HG03097 (cell line): ENCODE data around the gene STX18.
"Not testable (repeated sequence)": the region's sequence is repeated elsewhere in the genome, so short reads cannot be mapped to it uniquely, and the experiment has no call there.

Experiments
- ATAC-seq: cut with Tn5 transposase; IDR thresholded peaks from one replicate; pipeline ENCODE4 v1.9.1; 2021; ENCODE audit not compliant: unreplicated experiment, low FRiP score

STX18 gene

DNA sequence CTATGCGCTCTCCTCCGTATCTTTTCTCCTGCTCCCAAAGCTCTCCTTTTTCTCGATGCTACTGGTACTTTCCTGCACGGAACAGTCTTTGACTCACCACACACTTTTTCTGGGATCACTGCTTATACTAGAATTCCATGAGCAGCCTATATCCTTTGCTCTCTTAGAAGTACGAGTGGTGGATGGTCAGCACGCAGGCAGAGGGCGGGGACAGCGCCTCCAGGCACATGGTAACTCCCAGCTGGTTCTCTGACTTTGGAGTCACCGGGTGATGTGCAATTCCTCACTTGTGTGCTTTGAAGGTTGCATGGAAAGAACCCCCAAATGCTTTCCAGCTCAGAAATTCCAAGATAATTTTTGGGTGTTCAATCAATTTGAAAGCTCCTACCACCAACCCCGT, 56.0 kb downstream of the STX18 start:
- no peak for ATAC-seq

DNA sequence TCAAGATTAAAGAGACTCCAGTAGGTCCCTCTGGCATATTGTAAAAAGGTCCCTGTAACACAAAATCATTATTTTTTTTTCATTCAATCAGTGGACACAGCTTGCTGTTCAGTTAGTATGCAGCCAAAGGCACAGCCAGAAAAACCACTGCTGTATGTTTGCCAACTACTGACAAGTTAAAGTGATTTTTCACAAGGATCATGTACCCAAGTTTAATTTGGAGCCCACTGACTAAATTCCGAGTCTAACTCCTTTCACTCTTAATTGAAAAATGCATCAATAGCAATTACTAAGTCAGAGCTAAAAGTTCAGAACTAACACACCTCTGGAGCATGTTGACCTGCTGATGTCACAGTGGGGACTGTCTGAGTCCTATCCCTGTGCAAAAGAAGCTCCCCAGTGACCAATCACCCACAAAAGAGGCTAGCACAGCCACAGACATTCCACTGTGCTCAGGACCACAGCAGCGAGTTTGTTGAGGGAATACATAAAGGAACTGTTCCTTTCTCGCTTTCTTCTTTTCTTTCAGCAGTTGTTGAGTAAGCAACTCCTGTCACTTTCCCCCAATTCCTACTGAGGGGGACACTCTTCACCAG, 60.4 kb downstream of the STX18 start:
- no peak for ATAC-seq

DNA sequence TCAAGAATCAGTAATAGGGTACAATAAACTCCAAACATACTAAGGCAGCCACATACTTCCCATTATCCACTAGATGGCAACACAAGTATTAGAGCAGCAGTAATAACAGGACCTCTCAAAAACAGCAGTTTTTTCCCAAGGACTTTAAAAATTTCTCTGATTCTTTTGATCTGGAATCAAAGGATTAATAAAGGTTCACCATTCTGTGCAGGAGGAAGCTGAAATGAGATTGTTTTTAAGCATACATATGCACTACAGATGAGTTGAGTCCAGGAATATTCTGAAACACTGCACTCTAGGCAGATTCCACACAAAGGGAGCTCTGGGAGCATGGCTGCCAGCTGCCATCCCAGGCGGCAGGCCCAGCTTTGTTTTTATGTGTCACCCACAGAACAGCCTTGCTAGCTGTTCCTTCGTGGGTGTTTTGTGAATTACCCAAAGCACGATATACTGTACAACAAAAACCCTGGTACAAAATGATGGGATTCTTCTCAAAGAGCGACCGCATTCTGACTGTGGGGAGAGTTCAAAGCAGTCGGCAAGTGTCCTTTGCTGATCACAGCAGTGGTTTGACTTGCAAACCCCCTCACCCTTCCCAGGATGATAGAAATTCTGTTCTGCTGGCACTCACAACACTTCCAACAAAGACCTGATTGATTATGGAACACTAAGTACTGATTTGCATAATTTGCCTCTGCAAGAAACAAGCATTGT, 61.0 kb downstream of the STX18 start:
- ATAC-seq, result no peak

DNA sequence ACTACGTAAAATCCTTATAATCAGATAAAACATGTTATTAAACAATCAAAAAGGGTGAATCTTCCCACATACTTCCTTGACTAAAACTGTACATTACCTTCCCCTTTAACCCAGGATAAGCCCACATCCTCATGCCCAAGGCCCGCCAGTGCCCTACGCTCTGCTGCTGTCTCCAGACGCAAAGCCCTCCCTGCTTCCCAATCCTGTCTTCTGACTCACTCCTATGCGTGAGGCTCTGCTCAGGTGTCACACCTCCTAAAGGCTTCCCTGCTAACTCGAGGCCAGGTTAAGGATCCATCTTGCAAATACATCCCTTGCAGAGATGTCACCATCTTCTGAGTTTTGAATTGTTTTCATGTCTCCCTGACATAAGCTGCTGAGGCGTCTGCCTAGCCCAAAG, 61.6 kb downstream of the STX18 start:
- no peak for ATAC-seq

DNA sequence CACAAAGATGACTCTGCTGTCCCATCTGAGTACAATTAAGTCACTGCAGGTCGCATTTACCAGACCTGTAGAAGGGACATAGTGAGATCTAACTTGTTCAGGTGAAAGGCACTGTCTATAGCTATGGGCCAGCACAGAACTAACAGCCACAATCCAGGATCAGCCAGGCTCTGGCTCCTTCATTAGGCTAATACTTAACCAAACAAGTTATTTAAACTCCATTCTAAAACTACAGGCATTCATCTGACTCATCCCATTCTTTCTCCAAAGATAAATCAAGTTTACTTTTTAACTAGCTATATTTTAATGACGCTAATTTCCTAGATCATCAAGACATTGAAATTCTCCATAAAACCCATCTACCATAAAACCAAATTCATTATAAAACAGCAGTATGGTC, 62.5 kb downstream of the STX18 start:
- no peak for ATAC-seq

DNA sequence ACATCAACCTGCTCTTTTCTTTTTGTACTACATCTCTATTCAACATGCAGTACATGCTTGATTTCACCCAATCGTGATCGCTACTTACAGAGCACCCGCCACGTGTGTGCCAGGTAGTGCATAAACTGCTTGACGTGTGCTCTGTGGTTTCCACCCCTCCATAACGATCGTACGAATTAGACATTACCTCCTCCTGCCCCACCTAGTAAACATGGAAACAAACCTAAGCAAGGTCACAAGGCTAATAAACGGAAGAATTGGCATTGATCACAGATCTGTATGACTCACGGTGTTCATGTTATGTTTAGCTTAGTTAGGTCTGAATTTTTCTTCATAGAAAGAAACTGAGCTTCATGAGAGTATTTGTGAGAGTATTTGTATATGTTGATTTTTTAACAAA, 64.1 kb downstream of the STX18 start:
- ATAC-seq, result no peak

DNA sequence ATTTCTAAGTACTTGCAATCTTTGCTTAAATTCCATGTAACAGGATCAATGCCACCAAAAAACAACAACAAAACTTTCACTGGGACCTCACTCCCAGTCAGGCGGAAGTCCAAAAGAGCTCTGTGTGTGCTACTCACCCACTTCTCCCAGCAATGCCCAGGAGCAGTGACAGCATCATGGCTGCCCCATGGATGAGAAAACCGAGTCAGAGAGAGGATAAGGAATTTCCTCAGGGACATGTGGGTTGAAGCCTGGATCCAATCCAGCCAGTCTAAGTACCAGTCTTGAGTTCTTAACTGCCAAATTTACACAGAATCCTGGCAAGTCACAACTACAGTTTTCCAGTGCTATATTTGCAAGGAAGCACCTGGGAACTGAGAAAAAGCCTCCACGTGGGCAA, 64.5 kb downstream of the STX18 start:
- no peak for ATAC-seq

DNA sequence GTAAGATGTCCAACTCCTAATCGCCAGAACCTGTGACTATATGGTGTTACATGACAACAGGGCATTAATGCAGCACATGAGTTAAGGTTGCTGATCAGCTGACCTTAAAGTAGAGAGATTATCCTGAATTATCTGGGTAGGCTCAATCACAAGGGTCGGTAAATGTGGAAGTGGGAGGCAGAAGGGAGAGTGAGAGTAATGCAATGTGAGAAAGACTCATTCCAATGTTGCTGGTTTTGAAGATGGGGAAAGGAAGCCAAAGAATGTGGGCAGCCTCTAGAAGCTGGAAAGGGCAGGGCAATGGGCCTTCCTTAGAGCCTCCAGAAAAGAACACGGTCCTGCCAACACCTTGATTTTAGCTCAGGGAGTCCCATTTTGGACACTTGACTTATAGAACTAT, 67.4 kb downstream of the STX18 start:
- no peak for ATAC-seq

DNA sequence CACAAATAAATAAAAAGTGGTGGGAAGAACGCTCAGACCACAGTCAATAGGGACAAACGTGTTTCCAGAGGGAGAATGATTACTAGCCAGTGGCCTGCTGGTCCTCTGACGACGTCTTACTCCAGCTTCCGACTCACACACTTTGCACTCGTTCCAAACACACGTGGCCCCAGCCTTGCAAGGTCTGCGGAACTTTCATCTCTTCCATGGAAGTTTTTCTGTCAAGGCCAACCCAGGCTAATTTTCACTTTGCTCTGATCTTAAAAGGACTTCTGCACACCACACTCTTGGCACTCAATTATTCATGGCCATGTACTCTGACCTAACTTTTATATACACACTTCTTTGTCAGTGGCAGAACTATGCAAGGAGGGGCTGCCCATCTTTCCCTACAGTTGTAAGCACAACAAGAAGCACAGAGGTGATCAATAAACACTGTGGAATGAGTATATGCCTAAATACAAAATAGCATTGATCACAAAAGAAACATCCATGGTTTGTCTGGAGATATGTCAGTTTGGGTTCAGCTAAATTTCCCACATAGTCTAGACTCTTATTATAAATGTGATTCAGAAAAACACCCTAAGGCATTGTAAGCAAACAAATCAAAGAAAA, 69.4 kb downstream of the STX18 start:
- no peak for ATAC-seq

DNA sequence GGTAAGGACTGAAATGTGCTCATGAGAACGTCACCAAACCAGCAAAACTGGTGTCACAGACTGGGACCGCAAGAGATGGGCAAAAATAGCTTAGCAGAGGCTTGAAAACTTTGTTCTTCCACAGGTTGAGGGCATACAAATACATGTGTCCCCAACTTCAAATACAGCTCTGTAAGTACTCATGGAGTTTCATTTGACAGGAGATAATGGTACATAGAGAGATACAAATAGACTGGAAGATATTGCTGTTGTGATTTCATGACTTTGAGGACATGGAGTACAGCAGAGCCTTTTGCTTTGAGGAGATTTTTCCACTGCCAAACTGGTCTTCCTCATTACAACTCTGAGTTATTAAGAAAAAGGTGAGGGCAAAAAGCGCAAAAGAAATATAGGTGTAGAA, 70.7 kb downstream of the STX18 start:
- ATAC-seq, result no peak

DNA sequence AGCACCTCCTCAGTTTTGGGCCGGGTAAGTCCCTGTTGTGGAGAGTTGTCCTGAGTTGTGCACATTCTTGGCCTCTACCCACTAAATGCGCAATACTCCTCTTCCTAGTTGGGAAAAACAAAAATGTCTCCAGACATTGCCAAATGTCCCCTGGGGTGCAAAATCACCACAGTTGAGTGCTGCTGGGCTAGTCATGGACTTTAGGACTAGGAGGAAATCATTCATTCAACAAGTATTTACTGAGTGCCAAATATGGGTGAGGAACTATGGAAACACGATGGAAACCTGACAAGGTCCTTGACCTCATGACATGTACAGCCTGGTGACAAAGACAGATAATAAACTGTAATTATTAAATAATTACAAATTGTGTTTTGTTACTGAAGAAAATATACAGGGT, 71.6 kb downstream of the STX18 start:
- ATAC-seq, result no peak

DNA sequence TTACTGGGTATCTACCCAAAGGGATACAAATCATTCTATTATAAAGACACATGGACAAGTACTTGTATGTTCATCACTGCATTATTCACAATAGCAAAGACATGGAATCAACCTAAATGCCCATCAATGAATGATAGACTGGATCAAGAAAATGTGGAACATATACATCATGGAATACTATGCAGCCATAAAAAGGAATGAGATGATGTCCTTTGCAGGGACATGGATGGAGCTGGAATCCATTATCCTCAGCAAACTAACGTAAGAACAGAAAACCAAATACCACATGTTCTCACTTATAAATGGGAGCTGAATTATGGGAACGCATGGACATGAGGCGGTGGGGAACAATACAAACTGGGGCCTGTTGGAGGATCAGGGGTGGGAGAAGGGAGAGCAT, 76.6 kb downstream of the STX18 start:
- ATAC-seq, result not testable (repeated sequence)

DNA sequence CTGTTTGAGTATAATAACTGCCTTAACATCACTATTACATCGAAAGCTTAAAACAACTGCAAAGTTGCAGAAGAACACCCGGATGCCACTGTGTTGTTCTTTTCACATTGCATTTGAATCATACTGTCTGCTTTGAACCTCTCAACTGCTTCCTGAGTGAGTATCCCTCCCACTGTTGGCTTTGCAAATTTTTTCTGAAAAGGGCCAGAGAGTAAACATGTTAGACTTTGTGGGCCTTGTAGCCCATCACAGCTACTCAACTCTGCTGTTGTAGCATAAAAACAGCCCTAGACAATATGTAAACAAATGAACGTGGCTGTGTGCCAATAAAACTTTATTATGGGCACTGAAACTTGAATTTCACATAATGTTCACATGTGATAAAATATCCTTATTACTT, 78.9 kb downstream of the STX18 start:
- ATAC-seq, result no peak

DNA sequence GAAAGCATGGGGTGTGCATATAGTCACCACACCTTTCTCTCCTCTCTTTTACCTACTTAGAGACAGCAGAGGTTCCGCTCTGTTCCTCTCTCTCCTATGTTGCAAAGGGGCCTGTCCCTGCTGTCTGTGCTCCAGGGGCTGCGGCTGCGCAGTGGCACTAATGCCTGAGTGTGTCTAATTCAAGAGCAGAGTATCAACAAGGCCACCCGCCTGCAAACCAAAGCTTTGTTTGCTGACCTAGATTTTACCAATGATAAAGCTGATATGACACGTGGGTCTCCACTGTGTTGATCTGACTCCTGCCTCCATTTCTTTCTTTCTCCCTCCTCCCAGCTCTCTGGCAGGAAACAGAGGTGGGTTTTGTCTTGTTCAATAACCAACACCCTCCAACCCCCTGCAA, 80.0 kb downstream of the STX18 start:
- ATAC-seq, result no peak

DNA sequence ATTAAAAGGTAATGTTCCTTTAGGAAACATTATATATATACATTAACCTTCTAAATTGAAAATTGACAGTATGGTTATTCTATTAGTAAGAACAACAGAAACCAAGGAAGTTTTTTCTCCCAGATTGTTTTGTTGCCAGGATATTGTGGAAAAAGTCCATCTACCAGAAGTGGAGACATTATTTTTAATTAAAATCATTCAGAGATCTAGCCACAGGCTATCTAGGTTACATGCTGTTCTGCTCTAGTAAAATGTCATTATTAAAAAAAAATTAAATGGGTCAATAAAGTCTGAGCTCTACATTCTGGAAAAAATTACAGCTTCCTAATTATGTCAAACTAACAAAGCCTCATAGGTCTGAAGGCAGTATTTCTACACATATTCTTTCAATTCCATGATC, 80.7 kb downstream of the STX18 start:
- ATAC-seq, result no peak

DNA sequence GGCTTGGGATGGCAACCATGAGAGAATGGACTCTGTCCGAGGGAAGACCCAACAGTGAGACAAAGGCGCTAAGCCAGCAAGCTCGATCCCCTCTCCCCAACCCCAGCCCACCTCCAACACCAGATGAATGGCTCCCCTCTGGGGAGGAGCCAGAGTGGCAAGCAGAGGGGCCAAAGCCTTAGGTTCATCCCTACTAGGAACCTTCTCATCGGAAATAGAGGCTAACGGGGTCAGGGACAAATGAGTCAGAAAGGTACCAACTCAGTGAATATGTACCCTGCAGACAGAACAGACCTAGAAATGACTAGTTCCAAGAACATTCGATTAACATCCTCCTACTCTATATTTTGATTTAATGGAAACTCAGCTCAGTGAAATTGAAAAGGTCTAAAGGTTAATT, 81.1 kb downstream of the STX18 start:
- ATAC-seq, result no peak

DNA sequence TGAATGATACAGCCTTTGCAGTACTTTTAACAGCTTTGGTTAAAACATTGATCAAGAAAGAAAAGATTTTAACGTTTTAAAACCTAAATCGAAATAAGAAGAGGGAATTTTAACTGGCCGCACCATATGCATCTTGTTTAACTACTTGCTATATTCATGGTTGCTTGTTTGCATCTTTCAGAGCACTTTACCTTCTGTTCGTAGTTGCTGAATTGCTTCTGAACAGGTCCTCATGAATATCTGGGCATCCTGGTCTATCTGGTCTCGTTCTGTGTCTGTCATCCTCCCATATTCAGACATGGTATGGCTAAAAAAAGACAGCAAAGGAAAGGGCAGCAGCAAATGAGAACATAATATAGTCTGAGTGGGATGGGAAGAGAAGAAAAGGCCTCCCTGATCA, 82.7 kb downstream of the STX18 start:
- ATAC-seq, result no peak

DNA sequence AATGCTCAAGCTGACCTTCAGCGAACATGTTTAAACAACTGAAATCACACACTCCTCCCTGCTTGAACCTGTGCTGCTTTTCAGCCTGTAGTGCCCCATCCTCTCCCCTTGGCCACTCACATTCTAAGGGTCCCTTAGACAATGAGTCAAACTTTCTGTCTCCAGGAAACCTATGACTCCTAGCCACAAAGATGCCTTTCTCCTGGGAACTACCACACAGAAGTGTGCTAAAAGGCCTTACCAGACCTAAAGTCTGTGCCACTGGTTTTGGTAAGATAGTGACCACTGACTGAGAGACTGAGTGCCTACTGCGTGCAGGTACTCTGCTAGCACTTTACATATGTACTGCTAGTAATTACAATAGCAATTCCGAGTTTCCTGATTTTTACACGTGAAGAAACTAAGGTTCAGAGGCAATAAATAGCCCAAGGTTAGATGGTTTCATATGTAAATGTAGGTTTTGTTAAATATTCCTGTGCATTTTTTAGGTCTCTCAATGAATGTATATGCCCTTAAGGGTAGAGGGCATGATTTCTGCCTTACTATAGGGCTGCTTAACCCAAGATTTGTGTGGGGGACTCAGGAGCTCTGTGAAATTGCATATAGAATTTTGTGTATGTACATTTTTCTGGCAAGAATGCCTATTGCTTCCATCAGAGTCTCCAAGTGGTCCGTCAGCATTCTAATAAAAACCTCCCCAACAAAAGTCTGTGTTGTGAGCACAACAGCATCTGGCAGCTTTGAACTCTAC, 83.9 kb downstream of the STX18 start:
- no peak for ATAC-seq

DNA sequence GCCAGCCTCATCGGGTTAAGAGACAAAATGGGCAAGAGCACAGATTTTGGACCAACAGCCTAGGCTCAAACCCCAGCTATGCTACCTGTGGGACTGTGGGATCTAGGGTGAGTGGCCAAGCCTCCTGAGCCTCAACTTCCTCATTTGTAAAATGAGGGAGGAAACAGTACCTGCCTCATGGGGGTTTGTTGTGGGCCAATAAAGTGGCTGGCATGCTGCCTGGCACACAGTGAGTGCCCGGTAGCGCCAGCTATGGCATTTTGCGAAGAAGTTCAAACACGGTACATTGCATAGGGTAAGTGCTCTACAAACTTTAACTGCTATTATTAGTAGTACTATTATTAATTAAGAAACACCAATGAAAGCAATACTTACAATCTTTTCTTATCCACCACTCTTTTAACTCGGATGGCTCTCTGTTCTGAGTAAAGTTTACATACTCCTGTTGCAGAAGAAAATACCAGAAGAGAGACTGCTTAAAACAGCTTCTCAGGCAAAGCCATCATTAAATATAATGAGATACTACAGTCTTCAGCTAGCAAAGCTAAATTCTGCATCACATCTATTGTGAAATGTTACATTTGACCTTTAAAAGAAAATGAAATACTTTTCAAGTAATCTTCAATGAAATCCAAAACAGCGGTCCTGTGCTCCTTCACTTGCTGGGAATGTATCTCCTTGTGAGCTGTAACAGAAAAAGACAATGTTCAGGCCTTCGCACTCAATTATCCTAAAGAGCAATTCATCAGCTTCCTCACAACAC, 84.9 kb downstream of the STX18 start:
- ATAC-seq, result no peak

DNA sequence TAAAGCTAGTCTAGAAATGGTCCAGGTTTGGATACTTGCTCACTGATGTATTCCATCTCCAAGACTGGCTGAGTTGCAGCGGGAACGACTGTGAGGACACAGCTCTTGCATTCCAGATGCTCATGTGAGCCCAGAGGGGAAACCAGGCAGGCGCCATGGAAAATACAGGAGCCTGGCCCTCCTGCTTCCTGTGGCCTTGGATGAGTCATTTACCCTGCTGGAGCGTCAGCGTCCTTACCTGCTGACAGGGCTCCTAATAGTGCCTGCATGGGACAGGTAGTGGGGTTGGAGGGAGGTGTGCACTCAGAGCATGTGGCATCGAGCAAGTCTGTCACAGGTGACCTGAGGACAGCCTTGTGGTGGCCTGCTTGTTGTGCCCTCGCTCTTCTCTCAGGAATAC, 85.5 kb downstream of the STX18 start:
- no peak for ATAC-seq
